Prostate gland (tissue), 2 donors: ENCODE measurements around the gene PCDHA2.

Source experiments
- CTCF ChIP-seq, 4 experiments: fragments of 200-600 bp in 2 of 4; fragments of 450-650 bp in 2 of 4; sonication (generic) in 2 of 4; IDR thresholded peaks; 1 replicate in 3 of 4; 2 replicates in 1 of 4; pipeline ENCODE4 v1.5.1; 2016 to 2019; ENCODE audit warnings: antibody characterized with exemption in 4 of 4, mild to moderate bottlenecking in 2 of 4, moderate library complexity in 2 of 4
- POLR2A ChIP-seq: fragments of 450-650 bp; IDR thresholded peaks from one replicate; pipeline ENCODE4 v1.6.1; 2016; ENCODE audit warnings: antibody characterized with exemption, mild to moderate bottlenecking
- POLR2AphosphoS5 ChIP-seq: sonication (generic); formaldehyde crosslinking; IDR thresholded peaks from one replicate; pipeline ENCODE4 v1.6.1; 2017; ENCODE audit warnings: antibody characterized with exemption

- no peak for TF ChIP-seq CTCF (IDR thresholded peaks at IDR 0.05)
- TF ChIP-seq POLR2A = no peak
- TF ChIP-seq POLR2AphosphoS5 = no peak
These were observed 2.1 kb downstream of the PCDHA2 start for GRCh38 chr5:140796718-140797095.
